HG03196 (cell line): ENCODE results near the gene SLC35G2.
A peak's percentile ranks its signal among the peaks of the same experiment; 100 is the strongest.
"Not testable (repeated sequence)": the region's sequence is repeated elsewhere in the genome, so short reads cannot be mapped to it uniquely, and the experiment has no call there.

Experiments
- ATAC-seq: cut with Tn5 transposase; IDR thresholded peaks from one replicate; pipeline ENCODE4 v1.9.1; 2021; ENCODE audit not compliant: unreplicated experiment

SLC35G2 gene

DNA sequence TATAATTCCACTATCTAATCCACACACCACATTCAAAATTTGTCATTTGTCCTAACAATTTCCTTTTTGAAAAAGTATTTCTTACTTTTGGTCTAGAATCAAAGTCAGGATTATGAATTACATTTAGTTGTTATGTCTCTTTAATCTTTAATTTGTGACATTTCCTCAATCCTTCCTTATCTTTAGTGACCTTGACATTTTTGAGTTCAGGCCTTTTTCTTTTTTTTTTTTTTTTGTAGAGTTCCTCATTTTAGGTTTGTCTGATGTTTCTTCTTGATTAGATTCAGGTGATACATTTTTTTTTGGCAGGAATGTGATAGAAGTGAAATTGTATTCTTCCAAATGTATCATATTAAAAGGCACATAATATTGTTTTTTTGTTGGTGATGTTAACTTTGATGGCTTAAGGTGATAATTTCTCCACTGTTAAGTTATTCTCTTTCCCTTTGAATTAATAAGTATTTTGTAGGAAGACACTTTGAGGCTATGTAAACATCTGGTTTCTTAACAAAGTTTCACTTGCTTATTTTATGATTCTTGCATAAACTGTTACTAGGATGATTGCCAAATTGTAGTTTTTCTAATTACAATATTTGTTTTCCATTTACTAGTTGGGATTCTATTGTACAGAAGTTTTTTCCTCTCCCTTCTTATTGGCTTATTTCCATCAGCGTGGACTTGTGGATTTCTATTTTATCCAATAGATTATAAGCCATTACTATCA lies 16.3 kb downstream of the SLC35G2 start:
- no peak for ATAC-seq

GRCh38 chr3:136835813-136836510 lies 17.0 kb downstream of the SLC35G2 start:
- ATAC-seq = no peak

GRCh38 chr3:136836511-136837156 lies 17.7 kb downstream of the SLC35G2 start:
- no peak for ATAC-seq

DNA sequence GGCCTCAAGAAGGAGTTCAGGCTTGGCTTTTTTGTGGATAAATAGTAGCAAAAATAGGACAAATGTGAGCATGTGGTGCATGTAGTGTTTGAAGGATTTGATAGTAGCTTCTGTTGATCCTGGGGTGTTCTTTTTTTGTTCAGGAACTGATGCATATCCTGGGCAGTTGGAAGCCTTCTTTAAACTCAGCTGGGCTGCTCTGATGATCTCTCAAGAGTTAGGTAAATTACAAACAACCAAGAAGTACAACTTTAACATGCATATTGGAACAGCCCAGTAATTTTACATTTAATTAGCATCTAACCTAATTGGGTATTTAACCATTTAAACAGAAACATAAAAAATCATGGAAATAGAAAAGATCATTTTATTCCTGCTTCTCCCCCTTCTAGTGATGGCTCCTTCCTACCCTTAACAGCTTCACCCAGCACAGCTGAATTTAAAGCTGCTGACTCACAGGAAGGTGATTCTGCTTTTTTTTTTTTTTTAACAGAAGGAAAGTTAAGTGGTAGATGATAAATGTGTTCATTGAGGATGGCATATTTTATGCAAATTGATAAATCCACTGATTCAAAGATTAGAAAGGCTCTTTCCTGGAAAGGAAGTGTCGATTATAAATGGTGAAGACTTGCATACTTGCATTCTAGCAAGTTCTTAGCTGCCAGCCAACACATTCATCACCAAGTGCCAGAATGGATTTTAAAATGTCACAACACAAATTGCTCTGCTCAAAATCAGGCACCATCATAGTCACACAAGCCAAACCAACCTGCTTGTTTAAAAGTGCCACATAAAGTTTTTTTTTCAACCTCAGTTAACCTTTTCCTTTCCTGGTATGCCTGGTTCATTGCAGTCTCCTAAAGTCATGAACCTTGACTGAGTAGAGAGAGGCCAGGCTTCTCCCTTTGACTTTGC lies 20.0 kb downstream of the SLC35G2 start:
- ATAC-seq = no peak

DNA sequence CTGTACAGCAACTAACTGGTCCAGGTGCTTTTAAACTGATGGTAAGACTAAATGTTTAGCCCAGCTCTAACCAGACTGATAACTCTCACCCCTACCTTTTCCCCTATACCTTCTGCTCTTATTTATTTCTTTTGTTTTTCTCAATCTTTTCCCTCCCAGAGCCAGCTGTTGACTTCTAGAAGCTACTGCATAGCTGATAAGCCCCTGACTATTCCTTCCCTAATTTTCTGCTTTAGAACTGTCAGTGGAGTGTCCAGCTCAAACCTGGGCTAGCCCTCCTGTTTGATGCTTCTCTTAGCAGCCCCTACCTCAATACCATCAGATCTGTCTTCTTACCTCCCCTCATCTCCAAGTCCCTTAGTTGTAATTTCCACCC lies 20.6 kb downstream of the SLC35G2 start:
- ATAC-seq = no peak

DNA sequence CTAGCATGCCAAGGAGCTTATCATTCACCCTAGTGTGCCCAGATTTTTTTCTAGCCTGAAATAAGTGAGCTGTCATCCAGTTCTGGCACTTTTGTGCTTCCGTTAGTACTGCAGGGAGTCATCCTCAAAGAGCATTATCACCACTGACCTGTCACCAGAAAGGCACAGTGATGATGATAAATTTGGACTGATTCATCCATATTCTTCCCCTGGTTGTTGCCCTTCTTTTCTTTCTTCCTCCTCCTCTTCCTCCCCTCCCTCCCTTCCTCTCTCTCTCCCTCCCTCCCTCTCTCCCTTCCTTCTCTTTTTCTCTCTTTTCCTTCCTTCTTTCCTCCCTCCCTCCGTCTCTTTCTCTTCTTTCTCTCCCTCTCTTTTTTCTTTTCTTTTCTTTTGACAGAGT lies 21.3 kb downstream of the SLC35G2 start:
- ATAC-seq = no peak

GRCh38 chr3:136842294-136842693 lies 23.4 kb downstream of the SLC35G2 start:
- no peak for ATAC-seq

DNA sequence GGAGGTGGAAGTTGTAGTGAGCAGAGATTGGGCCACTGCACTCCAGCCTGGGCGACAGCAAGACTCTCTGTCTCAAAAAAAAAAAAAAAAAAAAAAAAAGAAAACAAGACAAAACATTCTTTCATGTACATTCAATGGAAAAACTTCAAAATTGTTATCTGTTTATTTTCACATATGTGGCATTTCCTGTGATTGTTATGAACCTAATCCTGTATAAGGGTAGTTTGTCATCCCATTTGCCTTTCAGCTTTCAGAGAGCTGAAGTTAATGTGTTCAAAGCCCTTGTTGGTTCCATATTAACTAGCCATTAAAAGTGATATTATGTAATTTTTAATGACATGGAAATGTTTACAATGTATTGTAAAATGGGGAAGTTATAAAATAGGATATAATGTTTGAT lies 25.8 kb downstream of the SLC35G2 start:
- no peak for ATAC-seq

GRCh38 chr3:136852180-136852579 lies 33.3 kb downstream of the SLC35G2 start:
- no peak for ATAC-seq

DNA sequence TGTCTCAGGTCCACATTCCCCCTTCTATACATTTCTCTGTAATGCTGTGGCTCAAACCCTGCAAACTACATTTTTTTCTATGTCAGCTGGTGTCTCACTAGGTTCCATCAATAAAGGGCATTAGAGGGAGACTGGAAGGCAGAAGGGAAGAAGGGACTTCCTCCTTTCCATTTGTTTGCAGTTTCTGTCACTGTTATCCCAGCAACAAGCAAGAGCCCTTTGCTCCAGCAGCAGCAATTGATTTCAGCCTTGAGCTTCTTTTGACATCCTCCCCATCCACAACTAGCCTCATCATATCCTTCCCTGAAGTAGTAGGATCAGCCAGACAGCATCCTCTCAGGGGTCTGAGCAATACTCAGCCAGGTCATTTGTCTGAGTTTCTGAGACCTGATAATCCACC lies 37.7 kb downstream of the SLC35G2 start:
- no peak for ATAC-seq

DNA sequence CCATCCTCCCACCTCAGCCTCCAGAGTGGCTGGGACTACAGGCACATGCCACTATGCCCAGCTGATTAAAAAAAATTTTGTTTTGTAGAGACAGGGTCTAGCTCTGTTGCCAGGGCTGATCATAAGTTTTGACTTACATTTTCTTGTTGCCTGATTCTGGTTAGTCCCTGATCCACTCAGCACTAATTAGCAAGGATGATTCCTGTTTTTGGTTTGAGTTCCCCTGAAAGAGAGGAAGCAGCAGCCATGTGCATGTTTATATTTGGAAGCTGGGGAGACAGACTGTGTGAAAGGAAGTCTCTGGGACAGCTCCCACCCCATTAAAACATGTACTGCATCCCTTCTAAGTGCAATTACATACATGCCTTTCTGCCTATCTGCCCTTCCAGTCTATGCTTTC lies 39.5 kb downstream of the SLC35G2 start:
- ATAC-seq = no peak

DNA sequence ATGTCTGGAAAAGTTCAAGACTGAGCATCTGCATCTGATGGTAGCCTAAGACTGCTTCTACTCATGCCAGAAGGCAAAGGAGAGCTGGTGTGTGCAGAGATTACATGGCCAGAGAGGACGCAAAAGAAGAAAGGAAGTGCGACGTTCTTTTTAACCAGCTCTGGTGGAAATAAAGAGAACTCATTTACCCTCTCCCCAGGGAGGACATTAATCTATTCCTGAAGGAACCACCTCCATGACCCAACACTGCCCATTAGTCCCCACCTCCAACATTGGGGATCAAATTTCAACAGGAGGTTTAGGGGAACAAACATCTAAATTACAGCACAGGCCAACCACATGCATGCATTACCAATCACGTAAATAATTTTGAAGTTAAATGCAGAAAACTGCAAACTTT lies 41.6 kb downstream of the SLC35G2 start:
- no peak for ATAC-seq

DNA sequence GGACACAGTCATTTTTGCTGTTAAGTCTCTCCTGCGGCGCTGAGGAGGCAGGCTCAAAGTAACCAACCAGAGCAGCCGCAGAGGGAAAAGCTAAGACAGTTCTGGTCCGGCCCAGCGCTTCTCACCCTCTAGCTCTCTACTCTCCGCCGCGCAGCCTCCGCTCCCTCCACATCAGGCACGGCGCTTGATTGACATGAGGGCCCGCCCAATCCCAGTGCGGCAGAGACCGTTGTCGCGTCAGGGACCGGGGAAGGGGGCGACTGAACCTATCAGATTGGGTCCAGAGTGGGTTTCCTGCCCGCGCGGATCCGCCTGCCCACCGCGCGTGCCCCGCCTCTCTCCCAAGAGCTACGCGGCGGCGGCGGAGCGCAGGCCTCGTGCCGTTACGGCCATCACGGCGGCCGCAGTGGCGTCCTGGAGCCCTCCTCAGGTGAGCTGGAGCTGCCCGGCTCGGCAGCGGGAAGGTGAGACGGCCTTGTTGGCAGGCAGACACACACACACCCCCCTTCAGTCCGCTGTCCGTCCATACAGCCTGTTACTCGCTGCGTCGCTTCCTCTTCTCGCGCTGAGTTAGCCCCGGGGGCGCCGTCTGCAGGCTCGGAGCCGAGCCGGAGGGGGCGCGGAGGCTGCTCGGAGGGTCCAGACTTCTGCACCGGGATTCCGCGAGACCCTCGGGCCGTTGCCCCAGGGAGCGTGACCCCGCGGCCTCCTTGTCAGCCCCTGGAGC lies 43.1 kb downstream of the SLC35G2 start, which contains the start of gene NCK1:
NCK1 (plus strand) TSS at position 319 of the 727 bp plus-strand sequence. CDS start 65,794 bp downstream, outside the sequence.
- peak; percentile 97 for ATAC-seq

GRCh38 chr3:136862617-136863322 lies 43.8 kb downstream of the SLC35G2 start:
- peak; percentile 22 for ATAC-seq

GRCh38 chr3:136869282-136869681 lies 50.4 kb downstream of the SLC35G2 start:
- no peak for ATAC-seq

DNA sequence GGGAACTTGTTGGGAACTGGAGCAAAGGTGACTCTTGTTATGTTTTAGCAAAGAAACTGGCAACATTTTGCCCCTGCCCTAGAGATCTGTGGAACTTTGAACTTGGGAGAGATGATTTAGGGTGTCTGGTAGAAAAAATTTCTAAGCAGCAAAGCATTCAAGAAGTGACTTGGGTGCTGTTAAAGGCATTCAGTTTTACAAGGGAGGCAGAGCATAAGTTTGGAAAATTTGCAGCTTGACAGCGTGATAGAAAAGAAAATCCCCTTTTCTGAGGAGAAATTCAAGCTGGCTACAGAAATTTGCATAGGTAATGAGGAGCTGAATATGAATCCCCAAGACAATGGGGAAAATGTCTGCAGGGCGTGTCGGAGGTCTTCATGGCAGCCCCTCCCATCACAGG lies 53.3 kb downstream of the SLC35G2 start:
- not testable (repeated sequence) for ATAC-seq

- ATAC-seq = not testable (repeated sequence)
Observed at GRCh38 chr3:136879510-136879909, 60.6 kb downstream of the SLC35G2 start.

- no peak for ATAC-seq
Observed at GRCh38 chr3:136882571-136882970, 63.6 kb downstream of the SLC35G2 start.

- ATAC-seq = no peak
Observed at GRCh38 chr3:136883967-136884720, 65.2 kb downstream of the SLC35G2 start.
